ENCODE data around the gene MRPS5.
A peak's percentile ranks its signal among the peaks of the same experiment; 100 is the strongest.

The MRPS5 gene

DNA sequence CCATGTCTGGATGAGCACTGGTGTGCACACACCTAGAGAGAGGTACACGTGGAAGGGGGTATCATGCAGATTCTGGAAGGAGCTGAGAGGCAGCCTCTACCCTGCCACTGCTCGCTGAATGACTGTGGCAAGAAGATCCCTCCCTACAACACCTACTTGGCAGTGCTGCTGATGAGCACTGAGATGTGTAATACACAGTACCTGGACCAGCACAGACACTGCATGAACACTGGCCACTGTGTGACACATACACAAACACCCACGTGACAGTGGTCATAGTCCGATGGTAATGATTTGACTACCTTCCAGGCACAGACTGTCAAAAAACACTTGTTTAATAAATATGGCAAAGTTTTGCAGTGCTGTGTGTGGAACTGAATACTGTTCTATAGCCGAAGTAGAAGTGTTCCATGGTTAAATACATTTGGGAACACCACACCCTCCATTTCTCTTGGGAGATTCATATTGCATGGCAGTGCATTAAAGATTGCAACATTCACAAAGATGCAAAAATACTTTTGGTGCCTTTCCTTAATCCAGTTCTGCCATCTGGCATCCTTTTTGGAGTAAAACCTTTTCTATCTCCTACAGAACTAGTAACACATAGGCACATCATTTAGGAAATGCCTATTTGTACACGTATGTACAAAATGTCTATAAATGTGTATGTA is 29.6 kb downstream of the MRPS5 start:
- DNase-seq (ENCODE audit: low read depth in 2 of 2) = no peak

DNA sequence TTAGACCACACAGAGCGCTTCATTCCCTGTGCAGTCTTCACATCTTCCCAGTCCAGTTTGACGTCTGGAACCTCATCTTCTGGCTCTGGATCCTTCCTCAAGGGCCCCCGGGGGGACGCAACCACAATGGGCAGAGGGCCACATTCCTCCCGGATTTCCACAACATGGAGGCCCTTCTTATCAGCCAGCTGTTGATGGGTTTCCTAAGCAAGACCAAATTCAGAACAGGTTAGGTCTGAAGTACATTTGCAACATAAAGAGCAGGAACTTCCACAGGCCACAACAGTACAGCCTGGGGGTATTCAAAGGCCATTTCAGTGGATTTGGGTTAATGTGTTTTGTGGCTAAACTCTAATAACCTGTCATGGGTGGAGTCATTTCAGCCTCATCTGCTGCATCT is 34.2 kb downstream of the MRPS5 start:
- no peak for DNase-seq (ENCODE audit: low read depth in 2 of 2)

DNA sequence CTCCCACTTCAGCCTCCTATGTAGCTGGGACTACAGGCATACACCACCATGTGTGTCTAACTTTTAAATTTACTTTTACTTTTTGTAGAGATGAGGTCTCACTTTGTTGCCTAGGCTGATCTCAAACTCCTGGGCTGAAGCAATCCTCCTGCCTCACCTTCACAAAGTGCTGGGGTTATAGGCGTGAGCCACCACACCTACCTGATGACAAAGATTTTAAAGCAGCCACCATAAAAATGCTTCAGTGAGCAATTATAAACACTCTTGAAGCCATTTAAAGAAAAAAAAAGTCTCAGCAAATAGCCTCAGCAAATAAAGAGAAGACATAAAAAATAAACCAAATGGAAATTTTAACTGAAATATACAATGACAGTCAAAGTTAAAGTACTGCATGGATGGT is 35.6 kb downstream of the MRPS5 start:
- no peak for DNase-seq (ENCODE audit: low read depth in 2 of 2)

DNA sequence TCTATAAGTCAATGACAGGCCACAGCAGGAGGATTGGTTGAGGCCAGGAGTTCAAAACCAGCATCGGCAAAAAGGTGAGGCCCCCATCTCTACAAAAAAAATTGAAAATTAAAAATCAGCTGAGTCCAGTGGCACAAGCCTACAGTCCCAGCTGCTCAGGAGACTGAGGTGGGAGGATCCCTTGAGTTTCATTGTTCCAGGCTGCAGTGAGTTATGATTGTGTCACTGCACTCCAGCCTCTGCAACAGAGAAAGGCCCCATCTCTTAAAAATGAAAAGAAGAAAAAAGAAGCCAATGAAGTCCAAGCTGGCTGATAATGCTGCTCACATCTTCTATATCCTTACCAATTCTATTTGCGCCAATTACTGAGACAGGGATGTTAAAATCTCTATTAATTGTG is 39.1 kb downstream of the MRPS5 start:
- no peak for DNase-seq (ENCODE audit: low read depth in 2 of 2)

DNA sequence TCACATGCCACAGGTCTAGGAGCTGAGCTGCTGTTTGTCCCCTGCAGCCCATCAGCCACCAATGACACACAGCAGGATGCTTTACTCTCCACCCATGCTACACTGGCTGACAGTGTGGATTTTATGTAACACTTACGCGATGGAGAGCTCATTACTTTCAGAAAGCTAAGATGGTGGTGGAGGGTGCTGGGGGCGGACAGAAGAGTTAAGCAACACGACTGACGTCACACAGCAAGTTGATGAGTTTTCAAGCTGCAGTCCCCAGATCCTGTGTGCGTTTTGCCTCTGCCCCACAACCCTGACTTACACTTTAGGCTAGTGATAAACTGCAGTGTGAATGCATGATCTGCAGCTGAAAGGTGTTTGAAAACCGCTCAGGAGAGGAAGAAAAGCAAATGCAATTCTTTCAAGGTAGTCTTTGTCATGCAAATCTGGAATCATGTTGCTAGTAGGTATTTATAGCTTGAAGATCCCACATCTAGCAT is 42.4 kb downstream of the MRPS5 start:
- no peak for DNase-seq (ENCODE audit: low read depth in 2 of 2)

DNA sequence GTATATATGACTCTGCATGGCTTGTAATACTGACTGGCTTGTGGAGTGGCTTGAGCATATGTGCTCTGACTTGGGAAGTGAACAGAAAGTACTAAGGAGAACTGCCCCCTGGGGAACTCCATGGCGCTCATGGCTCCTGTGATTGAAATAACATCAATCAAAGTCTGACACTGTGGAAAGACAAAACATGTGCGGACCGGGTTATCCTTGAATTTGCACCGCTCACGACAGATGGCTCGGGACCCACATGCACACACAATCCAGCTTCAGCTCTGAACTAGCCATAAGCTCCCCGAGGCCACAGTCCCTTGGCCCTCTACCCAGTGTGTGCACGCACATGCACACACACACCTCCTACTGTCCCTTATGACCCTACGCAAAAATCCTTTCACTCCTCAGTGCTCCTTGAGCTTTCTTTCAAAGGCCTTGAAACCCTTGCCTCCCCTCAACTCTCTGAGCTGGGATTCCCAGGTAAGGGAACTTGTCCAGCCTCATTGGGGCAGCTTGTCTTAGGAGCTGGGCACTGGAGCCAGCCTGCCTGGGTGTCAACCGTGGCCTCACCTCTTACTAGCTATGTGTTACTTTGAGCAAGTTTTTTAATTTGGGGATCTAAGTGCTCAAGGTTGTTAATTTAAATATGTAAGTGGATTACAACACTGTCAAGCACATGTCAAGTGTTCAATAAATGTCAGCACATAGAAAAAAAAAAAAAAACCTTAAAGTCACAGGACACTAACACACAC is 43.6 kb downstream of the MRPS5 start:
- no peak for DNase-seq (ENCODE audit: low read depth in 2 of 2)

DNA sequence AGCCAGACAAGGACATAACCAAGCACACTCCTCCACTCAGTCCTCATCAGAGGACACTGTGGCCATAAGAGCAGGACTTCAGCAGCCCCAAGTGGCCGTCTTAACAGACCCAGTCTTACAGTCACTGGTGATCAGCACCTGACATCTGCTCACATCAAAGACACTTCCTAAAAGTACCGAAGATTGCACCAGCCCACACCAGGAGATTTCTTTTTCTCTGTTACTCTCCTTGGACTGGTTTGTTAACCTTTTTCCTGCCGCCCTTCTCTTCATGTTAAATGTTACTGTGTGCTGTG is 44.1 kb downstream of the MRPS5 start:
- no peak for DNase-seq (ENCODE audit: low read depth in 2 of 2)

DNA sequence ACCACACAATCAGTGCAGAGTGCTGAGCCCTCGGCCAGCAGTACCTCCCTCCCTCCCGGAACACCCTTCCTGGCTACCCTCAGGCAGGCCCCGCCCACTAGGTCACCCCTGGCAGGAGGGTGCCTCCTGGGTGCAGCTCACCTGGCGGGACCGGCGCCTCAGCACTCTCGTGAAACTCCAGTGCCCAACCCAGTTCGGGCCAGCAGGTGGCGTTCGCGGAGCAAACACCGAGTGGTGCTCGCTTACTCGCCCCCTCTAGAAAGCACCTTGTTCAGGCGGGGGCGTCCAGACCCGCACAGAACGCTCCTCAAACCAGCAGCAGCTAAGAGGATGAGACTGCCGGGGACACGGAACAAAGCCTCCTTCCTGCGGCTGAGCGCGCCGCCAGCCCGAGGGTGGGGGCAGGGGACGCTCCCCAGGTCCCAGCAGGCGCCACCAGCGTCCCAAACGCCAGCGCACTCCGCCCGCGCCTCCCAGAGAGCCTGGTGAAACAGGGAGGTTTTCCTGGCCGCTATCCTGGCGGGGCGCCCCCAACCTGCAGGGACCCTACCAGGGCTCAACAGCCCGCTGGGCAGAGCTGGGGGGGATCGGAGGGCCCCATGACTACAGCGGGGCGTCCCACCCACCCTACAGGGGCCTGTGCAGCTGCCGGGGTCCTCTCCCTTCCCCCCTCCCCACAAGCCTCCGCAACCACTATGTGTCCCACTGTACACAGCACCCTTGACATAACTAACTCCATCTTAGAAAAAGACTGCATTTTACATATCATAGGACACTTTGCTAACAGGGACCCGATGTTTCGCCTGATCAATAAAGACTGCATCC is 44.7 kb downstream of the MRPS5 start:
- peak; percentile 84 to 87 for DNase-seq (ENCODE audit: low read depth in 2 of 2)

DNA sequence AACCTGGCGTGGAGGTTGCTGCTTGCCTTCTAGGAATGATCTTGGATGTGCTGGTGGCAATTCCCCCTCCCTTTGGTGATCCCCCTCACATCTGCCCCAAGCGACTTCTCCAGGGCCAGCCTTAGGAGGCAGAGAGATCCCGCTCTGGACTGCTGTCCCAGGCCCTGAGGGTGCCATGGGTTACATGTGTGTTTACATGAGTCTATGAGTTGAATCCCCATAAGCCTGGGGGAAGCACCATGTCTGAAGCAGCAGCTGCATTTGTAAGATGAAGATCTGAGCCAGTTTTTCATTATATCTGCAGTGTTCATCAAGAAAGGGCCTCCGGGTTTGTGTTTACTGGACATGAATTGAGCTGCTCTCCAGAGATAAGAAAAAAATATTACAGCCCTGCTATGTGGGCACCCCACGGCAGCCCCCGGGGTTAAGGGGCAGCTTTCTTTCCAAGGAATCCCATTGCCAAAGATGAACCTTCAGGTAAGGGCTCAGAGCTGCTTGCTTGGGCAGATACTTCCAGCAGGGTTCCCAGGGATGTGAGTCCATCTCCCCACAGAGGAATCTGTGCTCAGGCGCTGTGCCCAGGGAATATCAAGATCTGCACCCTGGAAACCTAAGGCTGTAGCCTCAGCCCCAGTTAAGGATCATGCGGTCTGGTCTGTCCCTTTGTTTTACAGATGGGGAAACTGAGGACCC is 46.0 kb downstream of the MRPS5 start:
- no peak for DNase-seq (ENCODE audit: low read depth in 2 of 2)

DNA sequence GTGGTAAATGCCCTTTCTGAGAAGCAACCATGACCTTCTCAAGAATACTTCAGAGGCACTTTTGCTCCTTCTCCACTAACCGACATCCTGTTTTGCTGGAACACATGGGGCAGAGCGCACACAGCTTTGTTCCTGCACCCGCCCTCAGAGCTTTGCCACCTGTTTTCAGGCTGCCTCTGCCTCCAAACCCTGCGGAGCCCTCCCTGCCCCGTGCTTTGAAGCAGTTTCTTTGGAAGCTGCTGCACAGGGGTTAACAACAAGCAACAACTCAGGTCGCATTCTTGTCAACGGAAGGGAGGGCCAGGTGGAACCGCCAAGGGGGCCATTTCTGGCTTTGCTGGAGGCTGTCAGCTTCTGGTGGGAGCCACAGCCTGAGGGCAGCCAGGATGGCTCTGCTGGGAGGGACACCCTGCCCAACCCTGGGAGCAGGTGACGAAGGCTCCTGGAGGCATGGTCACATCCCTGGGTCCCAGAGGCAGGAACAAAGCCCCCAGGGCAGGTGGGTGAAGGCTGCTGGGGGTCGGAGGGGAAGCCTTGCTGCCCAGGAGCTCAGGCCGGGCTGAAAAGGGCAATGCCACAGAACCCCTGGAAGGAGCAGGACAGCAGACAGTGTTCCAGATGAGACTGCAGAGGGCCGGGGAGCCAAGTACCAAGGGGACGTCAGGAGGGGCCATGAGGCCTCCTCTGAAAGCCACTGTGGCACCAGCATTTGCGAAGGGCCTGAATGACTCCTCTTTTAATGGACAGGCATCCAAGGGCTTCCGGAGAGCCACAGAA is 46.8 kb downstream of the MRPS5 start:
- DNase-seq (ENCODE audit: low read depth in 2 of 2) = peak in 1 of 2 donors; percentile 54

DNA sequence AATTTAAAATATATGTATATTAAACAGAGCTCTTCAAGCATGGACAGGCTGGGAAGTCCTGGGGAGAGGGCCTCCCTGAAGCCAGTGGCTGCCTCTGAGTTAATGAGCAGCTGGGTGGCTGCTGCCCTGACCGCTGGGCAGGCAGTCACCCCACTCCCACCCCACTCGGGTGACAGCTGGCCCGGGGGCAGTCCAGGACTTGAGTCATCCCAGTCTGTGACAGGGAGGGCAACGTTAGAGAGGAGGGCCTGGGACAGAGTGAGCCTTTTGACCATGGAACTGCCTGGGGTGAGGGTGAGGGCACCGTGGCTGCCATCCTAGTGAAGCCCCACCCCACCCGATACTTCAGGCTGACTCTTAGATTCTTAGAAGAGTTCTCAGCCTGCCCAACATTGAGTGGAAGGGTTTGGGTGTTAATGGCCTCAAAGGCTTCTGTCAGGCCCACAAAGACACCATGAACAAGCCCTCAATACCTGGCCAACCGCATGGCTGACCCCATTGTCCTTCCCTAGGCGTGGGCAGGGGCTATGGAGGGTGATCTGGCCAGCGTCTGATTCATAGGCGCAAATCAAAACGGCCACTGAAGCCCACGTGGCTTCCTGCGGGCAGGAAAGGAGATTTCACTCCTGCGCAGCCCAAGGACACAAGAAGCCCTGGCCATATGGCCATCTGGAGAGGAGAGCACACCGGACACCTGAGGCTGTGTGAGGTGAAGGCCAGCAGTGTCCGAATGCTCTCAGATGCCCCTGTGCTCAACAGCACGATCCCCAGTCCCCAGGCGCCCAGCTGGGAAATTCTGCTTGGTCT is 47.5 kb downstream of the MRPS5 start:
- DNase-seq (ENCODE audit: low read depth in 2 of 2) = no peak

DNA sequence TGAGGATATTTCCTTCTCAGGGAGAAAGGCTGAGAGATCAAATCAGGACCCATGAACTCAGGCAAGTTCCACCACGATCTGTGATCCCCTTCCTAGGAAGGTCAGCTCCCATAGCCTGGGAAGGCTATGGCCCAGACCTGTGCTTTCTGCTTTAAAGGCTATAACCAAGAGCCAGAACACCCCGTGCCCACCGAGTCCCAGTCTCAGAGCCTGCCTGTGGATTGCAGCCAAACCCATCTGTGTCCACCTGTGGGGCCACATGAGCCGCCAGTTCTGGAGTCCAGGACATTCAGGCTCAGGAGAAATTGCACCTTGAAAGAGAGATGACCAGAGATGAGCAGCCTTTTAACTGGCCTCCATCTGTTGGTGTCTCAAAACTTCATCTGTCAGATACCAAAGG is 49.2 kb downstream of the MRPS5 start:
- DNase-seq (ENCODE audit: low read depth in 2 of 2) = no peak

DNA sequence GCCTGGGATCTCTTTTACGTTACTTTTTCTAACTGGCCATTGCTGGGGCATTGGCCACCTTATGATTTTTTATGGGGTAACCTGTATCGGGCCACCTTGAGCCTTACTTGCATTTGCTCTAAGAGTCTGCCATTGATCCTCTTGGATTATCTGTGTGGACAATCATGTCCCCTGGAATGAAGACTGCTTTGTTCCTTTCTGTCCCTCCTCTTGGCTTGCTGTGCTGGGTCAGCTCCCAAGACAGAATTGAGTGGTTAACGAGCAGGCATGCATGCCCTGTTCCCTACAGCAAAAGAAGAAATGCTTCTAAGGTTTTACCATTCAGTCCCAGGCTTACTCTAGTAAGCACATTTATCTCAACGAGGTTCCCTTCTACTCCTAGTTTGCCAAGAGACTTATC is 49.8 kb downstream of the MRPS5 start:
- DNase-seq (ENCODE audit: low read depth in 2 of 2) = no peak

DNA sequence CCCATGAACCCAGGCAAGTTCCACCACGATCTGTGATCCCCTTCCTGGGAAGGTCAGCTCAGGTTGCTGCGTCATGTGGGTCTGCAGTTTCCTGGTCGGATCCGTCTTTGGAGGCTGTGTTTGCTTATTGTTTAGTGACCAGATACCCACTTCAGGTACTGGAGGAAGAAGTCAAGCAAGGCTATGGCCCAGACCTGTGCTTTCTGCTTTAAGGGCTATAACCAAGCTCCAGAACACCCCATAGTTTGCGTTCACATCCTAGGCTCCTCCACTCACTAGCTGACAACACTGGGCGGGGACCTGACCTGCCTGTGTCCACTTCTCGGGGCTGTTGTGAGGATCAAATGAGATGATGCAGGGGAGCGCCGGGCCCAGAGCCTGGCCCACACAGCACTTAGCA is 52.1 kb downstream of the MRPS5 start:
- DNase-seq (ENCODE audit: low read depth in 2 of 2) = no peak

DNA sequence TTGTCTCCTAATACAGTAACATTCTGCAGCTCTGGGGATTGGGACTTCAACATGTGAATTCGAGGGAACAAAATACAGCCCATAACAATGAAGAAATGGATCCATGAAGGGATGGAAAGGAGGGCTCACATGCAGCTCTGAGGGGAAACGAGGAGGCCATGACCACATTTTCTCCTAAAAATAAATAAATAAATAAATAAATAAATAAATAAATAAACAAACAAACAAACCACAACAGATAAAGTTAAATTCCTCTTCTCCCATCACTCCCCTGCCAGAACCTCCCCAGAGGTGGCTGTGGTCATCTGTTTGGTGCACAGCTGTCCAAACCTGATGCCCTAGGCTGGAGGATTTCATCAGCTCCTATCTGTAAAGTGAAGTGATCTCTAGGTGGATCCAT is 53.4 kb downstream of the MRPS5 start:
- no peak for DNase-seq (ENCODE audit: low read depth in 2 of 2)

DNA sequence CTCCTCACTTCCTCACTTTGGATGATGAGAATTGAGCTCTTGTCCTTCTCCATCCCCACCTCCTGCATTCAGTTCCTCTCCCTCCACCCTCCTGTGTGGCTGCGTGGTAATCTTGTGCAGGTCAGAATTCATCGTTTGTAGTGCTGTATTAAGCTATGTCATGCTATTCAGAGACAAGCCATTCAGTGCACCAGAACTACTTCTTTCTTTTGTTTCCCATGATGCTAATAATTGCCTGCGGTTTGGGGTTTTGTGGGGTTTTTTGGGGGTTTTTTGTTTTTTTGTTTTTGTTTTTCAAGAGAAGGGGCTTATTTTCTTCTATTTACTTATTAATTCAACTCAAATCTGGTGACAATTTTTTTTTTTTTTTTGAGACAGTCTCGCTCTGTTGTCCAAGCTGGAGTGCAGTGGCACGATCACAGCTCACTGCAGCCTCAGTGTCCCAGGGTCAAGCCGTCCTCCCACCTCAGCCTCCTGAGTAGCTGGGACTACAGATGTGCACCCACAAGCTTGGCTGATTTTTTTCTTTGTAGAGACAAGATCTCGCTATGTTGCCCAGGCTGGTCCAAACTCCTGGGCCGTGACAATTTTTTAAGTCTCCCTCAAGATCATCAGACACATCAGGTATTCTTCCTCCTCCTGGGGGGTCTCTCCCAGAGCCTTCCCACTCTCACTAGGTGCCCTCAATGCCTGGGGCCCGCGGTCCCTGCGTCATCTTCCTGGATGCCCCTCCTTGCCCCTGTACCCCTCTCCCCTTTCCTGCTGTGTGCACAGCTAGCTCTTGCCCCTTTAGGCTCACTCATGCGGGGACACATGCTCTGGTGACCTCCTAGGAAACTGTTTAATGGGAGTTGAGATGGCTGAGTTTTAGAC is 58.3 kb downstream of the MRPS5 start:
- DNase-seq (ENCODE audit: low read depth in 2 of 2) = no peak

DNA sequence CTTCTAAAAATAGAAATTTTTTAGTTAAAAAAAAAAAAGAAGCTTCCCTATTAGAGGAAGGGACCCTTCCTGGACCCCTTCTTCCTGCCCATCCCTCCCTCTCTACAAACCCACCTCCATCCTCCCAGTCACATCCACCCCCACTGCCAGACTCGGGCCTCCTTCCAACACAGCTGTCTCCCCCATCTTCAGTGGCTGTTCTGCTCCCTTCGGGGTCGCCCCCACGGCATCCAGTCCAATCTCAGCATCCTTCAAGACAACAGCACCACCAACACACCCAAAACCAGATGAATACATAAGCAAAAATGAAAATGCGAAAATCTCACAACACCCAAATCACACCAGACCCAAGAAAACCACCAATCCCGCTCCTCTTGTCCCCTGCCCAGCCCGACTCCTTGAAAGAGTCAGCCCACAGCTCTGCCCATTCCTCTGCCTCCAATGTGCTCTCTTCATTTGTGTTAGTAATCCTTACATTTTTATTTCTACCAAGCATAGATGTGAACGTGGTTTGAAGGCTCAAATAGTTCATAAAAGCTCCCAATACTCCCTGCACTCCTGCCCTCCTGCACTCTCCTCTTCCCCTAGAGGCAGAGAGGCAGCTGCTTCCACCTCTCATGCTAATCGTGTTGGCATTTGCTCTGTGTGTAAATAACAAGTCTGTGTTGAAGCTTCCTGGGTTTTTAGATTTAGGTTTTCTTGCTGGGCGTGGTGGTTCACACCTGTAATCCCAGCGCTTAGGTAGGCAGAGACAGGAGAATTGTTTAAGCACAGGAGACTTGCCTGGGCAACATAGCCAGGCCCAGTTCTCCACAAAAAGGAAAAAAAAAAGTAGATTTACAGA is 59.1 kb downstream of the MRPS5 start:
- no peak for DNase-seq (ENCODE audit: low read depth in 2 of 2)

DNA sequence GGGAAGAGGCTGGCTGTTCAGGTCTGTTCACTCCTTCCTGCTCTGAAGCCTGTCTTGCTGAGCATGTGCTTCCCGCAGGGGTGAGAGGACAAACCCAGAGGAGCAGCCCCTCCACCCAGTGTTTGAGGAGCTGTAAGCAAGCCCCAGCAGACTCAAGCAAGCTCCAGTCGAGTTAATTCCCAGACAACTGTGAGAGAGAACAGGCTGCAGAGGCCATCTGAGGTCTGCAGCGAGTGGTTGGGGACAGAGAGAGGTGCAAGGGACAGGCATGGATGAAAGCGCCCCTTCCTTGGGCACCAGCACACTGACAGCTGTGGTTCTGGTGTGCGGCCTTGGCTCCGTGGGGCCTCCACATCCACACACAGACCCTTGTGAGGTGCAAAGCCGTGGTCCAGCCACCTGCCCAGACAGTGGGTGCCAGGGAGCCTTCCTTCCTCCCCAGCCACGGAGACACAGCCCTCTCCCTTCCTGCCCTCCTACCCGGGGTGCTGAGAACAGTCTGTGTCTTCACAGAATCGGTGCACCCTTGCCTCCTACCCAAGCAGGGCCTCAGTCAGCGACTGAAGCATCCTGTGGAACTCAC is 59.9 kb downstream of the MRPS5 start:
- DNase-seq (ENCODE audit: low read depth in 2 of 2) = no peak

Data from stimulated activated CD4-positive, alpha-beta T cell treated with anti-CD3 and anti-CD28 coated beads, Interleukin-1b, Interleukin-23, amount 100 ng/mL, for 4 hours (primary cell).